Natural killer cell (primary cell): ENCODE measurements around the gene ENDOU. TPM values are rescaled to one million over a fixed set of nuclear protein-coding genes. Genes with fewer than 3 reads are reported as not detected.
A peak's percentile ranks its signal among the peaks of the same experiment; 100 is the strongest.
"Not testable (repeated sequence)": the region's sequence is repeated elsewhere in the genome, so short reads cannot be mapped to it uniquely, and the experiment has no call there.

Source experiments
- ATAC-seq, 3 donors: fragments of 150-1000 bp in 2 of 3; fragments of 200-7000 bp in 1 of 3; cut with Tn5 transposase; 1 replicate in 1 of 3; 2 replicates in 2 of 3; pipeline ENCODE4 v1.10.0; 2021; ENCODE audit warnings: mild to moderate bottlenecking in 2 of 3, moderate library complexity in 2 of 3
- DNase-seq, 2 donors: peaks; one replicate each; pipeline versions ENCODE4 v3.0.0 to v3.0.0-alpha.2; 2013 to 2021; ENCODE audit warnings: mixed read lengths in 1 of 2
- H3K27ac ChIP-seq: one replicate; pipeline ENCODE4 v1.5.1; 2013; ENCODE audit warnings: mild to moderate bottlenecking, low read length
- H3K27me3 ChIP-seq: one replicate; pipeline ENCODE4 v1.6.1; 2013; ENCODE audit warnings: low read length; ENCODE audit not compliant: control insufficient read depth, insufficient read depth
- H3K36me3 ChIP-seq: one replicate; pipeline ENCODE4 v1.6.1; 2013; ENCODE audit warnings: low read length; ENCODE audit not compliant: control insufficient read depth, insufficient read depth
- H3K4me1 ChIP-seq: one replicate; pipeline ENCODE4 v1.6.1; 2013; ENCODE audit warnings: low read length; ENCODE audit not compliant: control insufficient read depth, insufficient read depth
- H3K4me3 ChIP-seq: one replicate; pipeline ENCODE4 v1.5.1; 2013; ENCODE audit warnings: low read length
- H3K9me3 ChIP-seq: one replicate; pipeline ENCODE4 v1.6.1; 2013; ENCODE audit warnings: low read length; ENCODE audit not compliant: control insufficient read depth, insufficient read depth
- H3K27ac Mint-ChIP-seq, 2 donors: one replicate each; pipeline ENCODE4 v1.8.0; 2022; ENCODE audit warnings: mild to moderate bottlenecking in 2 of 2, mixed read lengths in 2 of 2, moderate library complexity in 1 of 2
- H3K27me3 Mint-ChIP-seq, 2 donors: one replicate each; pipeline ENCODE4 v1.8.0; 2022; ENCODE audit warnings: low read depth in 2 of 2, mixed read lengths in 2 of 2
- H3K36me3 Mint-ChIP-seq: one replicate; pipeline ENCODE4 v1.8.0; 2022; ENCODE audit warnings: mixed read lengths
- H3K4me1 Mint-ChIP-seq, 2 donors: one replicate each; pipeline ENCODE4 v1.8.0; 2022; ENCODE audit warnings: mixed read lengths in 2 of 2
- H3K4me3 Mint-ChIP-seq: one replicate; pipeline ENCODE4 v1.8.0; 2022; ENCODE audit warnings: mild to moderate bottlenecking, moderate library complexity, mixed read lengths
- H3K9me3 Mint-ChIP-seq, 2 donors: one replicate each; pipeline ENCODE4 v1.8.0; 2022; ENCODE audit warnings: mixed read lengths in 2 of 2
- WGBS: methylation state at CpG from one replicate; pipeline ENCODE4 v1.1.7; 2013; ENCODE audit warnings: missing lambda C conversion rate; ENCODE audit not compliant: insufficient coverage; 5-methylcytosine and 5-hydroxymethylcytosine counted together
- intact Hi-C: fragments of 100-400 bp; cut with micrococcal nuclease; formaldehyde crosslinking; loops from one replicate; pipeline ENCODE4 v1.14.2; 2022
- total RNA-seq, 4 donors: library from RNA; stranded (reverse); fragments of 120-200 nt in 1 of 4; gene quantifications; one replicate each; pipeline versions ENCODE4 v1.2.3 to v1.2.4, GENCODE V29; 2013 to 2022
- TF ChIP-seq, protein P1 (sequence below): fragments of 200-600 bp; IDR thresholded peaks from one replicate; pipeline ENCODE4 v1.8.0; 2022; ENCODE audit warnings: antibody characterized with exemption

The ENDOU gene
- total RNA-seq, 3 donors from 2014 or later (not counting 1 experiment from before 2014, with no cell fraction given), result 0.20 to 0.41 (median 0.24) TPM

DNA sequence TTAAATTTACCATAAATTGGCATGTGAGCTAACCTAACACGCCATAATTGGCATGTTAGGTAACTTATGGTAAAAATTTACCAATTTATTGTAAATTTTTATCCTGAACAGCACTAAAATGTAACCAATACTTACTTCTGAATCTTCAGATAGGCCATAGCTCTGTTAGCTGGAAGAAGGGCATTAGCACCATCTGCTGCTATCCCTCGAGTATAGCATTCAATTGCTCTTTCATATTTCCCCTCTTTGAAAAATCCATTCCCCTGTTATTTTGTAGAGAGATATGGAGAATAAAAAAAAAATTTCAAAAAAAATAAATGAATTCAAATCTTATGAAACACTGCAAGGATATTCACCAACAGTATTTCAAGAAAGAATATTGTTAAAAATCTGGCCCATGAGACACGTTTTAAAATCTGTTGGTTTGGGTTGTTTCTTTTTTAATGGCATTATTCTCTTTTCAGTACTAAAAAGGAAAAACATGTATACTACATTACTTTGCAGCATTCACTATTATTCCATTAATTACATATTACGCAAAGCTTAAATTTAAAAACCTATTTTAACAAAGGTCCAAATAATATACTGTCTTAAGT, 38.5 kb downstream of the ENDOU start:
- H3K9me3 ChIP-seq, result no peaks in the 10 kb centered on the region
- H3K4me3 ChIP-seq, result no peak overlapping the region
- DNase-seq (peak in 1 of 2 donors; percentile 67), ATAC-seq (peak in 2 of 3 donors; percentile 52 to 59)
- peaks cover 32% of the 10 kb centered on the region for H3K36me3 ChIP-seq
- intact Hi-C loops, result loop anchor here (1.0 kb wide), 1 partner anchor 654 kb away; no protein-coding TSS in a partner anchor
- Mint-ChIP-seq H3K4me1 (no peaks in the 10 kb centered on the region), H3K27me3 (no peaks in the 10 kb centered on the region), H3K27ac (no peak overlapping the region), H3K9me3 (no peaks in the 10 kb centered on the region), H3K36me3 (no peaks in the 10 kb centered on the region), H3K4me3 (no peak overlapping the region)
- H3K4me1 ChIP-seq, result no peaks in the 10 kb centered on the region
- H3K27ac ChIP-seq, result no peak overlapping the region
- H3K27me3 ChIP-seq, result no peaks in the 10 kb centered on the region
- no CpG with 5 or more reads among the region's 4 CpGs for WGBS
- TF ChIP-seq, protein P1, sequence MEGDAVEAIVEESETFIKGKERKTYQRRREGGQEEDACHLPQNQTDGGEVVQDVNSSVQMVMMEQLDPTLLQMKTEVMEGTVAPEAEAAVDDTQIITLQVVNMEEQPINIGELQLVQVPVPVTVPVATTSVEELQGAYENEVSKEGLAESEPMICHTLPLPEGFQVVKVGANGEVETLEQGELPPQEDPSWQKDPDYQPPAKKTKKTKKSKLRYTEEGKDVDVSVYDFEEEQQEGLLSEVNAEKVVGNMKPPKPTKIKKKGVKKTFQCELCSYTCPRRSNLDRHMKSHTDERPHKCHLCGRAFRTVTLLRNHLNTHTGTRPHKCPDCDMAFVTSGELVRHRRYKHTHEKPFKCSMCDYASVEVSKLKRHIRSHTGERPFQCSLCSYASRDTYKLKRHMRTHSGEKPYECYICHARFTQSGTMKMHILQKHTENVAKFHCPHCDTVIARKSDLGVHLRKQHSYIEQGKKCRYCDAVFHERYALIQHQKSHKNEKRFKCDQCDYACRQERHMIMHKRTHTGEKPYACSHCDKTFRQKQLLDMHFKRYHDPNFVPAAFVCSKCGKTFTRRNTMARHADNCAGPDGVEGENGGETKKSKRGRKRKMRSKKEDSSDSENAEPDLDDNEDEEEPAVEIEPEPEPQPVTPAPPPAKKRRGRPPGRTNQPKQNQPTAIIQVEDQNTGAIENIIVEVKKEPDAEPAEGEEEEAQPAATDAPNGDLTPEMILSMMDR, result peak; percentile 35

DNA sequence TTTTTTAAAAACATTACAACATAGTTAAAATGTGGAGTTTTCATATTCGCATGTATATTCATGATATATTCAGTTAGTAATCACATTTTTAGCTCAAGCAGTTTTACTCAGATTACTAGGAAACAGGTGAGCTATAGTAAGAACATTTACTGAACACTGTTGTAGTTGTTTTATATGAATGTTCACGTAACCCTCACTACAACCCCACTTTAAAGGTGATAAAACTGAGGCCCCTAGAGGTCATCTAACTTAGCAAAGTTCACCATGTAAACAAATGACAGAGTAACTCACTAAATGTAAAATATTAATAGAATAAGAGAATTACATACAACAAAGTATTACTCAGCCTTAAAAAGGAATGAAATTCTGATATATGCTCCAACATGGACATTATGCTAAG, 45.5 kb downstream of the ENDOU start:
- intact Hi-C loops, result no loop called here
- no peaks in the 10 kb centered on the region for H3K27me3 ChIP-seq
- TF ChIP-seq, protein P1, result no peak
- no peak for ATAC-seq
- H3K27ac ChIP-seq, result no peak overlapping the region
- Mint-ChIP-seq H3K4me3 (no peak overlapping the region), H3K4me1 (peaks cover 7 to 13% of the 10 kb centered on the region in 2 donors), H3K9me3 (no peaks in the 10 kb centered on the region), H3K36me3 (peaks cover 17% of the 10 kb centered on the region), H3K27me3 (no peaks in the 10 kb centered on the region), H3K27ac (no peak overlapping the region)
- WGBS, result no CpG with 5 or more reads among the region's 2 CpGs
- DNase-seq, result no peak
- no peaks in the 10 kb centered on the region for H3K4me1 ChIP-seq
- H3K9me3 ChIP-seq, result no peaks in the 10 kb centered on the region
- H3K36me3 ChIP-seq, result peaks cover 27% of the 10 kb centered on the region
- no peak overlapping the region for H3K4me3 ChIP-seq

DNA sequence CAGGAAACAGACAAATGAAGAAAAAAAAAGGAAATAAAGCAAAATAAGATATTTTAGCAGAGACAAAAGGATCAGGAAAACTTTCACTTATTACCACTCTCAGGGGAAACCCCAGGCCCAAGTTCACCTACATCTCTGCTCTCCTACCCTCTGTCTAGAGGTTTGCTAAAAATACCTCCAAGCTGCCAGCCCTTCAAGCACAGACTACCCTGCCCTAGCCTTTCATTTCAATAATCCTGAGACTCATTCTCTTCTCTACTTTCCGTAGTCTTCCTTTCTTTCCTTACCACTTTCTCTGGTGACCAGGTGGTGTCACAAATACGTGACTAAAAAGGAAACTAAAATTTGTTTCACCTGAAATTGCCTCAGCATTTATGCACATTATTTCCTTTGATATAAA, 53.2 kb downstream of the ENDOU start:
- DNase-seq (no peak), ATAC-seq (no peak)
- Mint-ChIP-seq H3K4me1 (peaks cover 5 to 7% of the 10 kb centered on the region in 2 donors), H3K27ac (no peak overlapping the region), H3K4me3 (no peak overlapping the region), H3K9me3 (no peaks in the 10 kb centered on the region), H3K27me3 (no peaks in the 10 kb centered on the region), H3K36me3 (peaks cover 7% of the 10 kb centered on the region)
- Histone ChIP-seq H3K27ac (no peak overlapping the region), H3K9me3 (no peaks in the 10 kb centered on the region), H3K36me3 (peaks cover 44% of the 10 kb centered on the region), H3K4me1 (no peaks in the 10 kb centered on the region), H3K27me3 (no peaks in the 10 kb centered on the region), H3K4me3 (no peak overlapping the region)
- intact Hi-C loops, result no loop called here
- WGBS, result 100% methylated on average over 2 of the region's 2 CpGs
- TF ChIP-seq, protein P1, result no peak

DNA sequence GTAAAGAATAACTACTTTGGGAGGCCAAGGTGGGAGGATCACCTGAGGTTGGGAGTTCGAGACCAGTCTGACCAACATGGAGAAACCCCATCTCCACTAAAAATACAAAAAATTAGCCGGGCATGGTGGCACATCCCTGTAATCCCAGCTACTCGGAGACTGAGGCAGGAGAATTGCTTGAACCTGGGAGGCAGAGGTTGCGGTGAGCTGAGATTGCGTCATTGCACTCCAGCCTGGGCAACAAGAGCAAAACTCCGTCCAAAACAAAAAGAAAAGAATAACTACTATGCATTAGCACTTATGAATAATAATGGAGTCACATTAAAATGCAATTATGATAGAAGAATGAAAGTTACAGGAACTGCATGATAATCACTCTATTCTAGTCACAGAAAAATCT, 57.4 kb downstream of the ENDOU start:
- intact Hi-C loops, result not testable (repeated sequence)
- peaks cover 15% of the 10 kb centered on the region for H3K36me3 Mint-ChIP-seq

More for the DNA sequence above, 57.4 kb downstream of the ENDOU start:
- not testable (repeated sequence) for H3K9me3 Mint-ChIP-seq, H3K4me1 Mint-ChIP-seq, H3K27me3 Mint-ChIP-seq, ATAC-seq, H3K9me3 ChIP-seq, H3K27ac Mint-ChIP-seq, DNase-seq, H3K27me3 ChIP-seq, H3K4me3 ChIP-seq, H3K27ac ChIP-seq, H3K4me1 ChIP-seq, H3K4me3 Mint-ChIP-seq
- 98% methylated on average over 4 of the region's 6 CpGs for WGBS
- H3K36me3 ChIP-seq, result peaks cover 65% of the 10 kb centered on the region

Other genes with a start within 250 kb of the ENDOU start
- 10 to 100 TPM; 22.8 to 35.8 (median 24.8) TPM for gene RPAP3, start 19.5 kb downstream of the ENDOU start, total RNA-seq
- under 1 TPM; 0.23 to 0.73 (median 0.49) TPM for gene RAPGEF3, start 33.4 kb upstream of the ENDOU start, total RNA-seq
- 1 to 10 TPM; 2.0 to 4.4 (median 3.4) TPM for gene SLC48A1, start 47.7 kb upstream of the ENDOU start, total RNA-seq
- gene HDAC7, start 94.4 kb upstream of the ENDOU start, total RNA-seq, result 100 to 1,000 TPM; 141 to 235 (median 147) TPM
- 1 to 10 TPM; 1.1 to 2.5 (median 1.6) TPM for gene VDR, start 179.5 kb upstream of the ENDOU start, total RNA-seq
- 10 to 100 TPM; 19.1 to 26.2 (median 22.5) TPM for gene TMEM106C, start 238.1 kb upstream of the ENDOU start, total RNA-seq